HT1080 (cell line): Measurements from ENCODE around the gene SLC30A5. TPM values are rescaled to one million over a fixed set of nuclear protein-coding genes. Genes with fewer than 3 reads are reported as not detected.

Experiments used
- DNase-seq: peaks from one replicate; pipeline ENCODE4 v3.0.0-alpha.2; 2015; ENCODE audit warnings: low read depth
- small RNA-seq: library from RNA; depleted of rRNA; stranded (forward); fragments of <200 nt; gene quantifications from one replicate; pipeline ENCODE3, GENCODE V24; 2014
- total RNA-seq: library from RNA; depleted of rRNA; stranded (reverse); fragments of >200 nt; shearing (Covaris generic); gene quantifications from 2 replicates; pipeline ENCODE4 v1.2.3, GENCODE V29; 2014; rRNA removed

SLC30A5 gene
- total RNA-seq, 1 experiment from 2014 or later, result 80.3 TPM

- peak; percentile 98 for DNase-seq
These were observed 73.1 kb downstream of the SLC30A5 start, which contains the start of gene CCNB1 for GRCh38 chr5:69166686-69167492. Gene CCNB1 (plus strand): TSS chr5:69167150. CDS start chr5:69167263, 113 bp downstream.

- no peak for DNase-seq
These were observed 73.7 kb downstream of the SLC30A5 start for GRCh38 chr5:69167493-69167855.

GRCh38 chr5:69167929-69168328 is 74.1 kb downstream of the SLC30A5 start:
- DNase-seq, result no peak

GRCh38 chr5:69170495-69170894 is 76.7 kb downstream of the SLC30A5 start:
- no peak for DNase-seq

GRCh38 chr5:69170969-69171368 is 77.2 kb downstream of the SLC30A5 start:
- no peak for DNase-seq

Small RNA genes lying within 50 kb of the gene (small RNA-seq; reads per million reads assigned to genes)
- gene SNORA50D, result not detected
- not detected for gene SUMO2P4

Other genes starting within 250 kb of the SLC30A5 start
- gene CCNB1, start 73.1 kb downstream of the SLC30A5 start, total RNA-seq, result 452 and 478 TPM in 2 replicates
- gene CENPH, start 95.6 kb downstream of the SLC30A5 start, total RNA-seq, result 43.9 and 50.4 TPM in 2 replicates
- gene CDK7, start 140.9 kb downstream of the SLC30A5 start, total RNA-seq, result 55.3 and 83.2 TPM in 2 replicates
- gene CCDC125, start 238.8 kb downstream of the SLC30A5 start, total RNA-seq, result 1.7 and 2.1 TPM in 2 replicates